GM18861 (cell line): ENCODE measurements around the gene SPANXN1.
"Not testable (repeated sequence)": the region's sequence is repeated elsewhere in the genome, so short reads cannot be mapped to it uniquely, and the experiment has no call there.

Source experiments
- ATAC-seq: cut with Tn5 transposase; IDR thresholded peaks from one replicate; pipeline ENCODE4 v1.9.1; 2021; ENCODE audit not compliant: unreplicated experiment

Gene SPANXN1, protein sequence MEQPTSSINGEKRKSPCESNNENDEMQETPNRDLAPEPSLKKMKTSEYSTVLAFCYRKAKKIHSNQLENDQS

DNA sequence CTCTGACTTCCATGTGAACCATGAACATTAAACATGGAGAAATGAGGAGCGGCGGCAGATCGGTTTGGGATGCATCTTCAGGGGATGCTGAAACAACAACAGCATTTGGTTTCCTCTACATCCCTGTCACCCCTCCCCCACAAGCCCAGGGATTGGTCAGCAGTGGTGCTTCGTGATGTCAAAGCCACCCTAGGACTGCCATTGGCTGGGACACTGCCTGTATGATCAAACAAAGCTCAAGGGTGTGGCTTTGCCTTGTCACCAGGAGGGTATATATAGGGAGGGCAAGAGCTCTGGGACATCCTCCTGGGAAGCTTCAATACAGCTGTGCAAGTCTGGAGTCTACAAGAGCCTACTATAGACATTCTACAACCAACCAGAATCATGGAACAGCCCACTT is at the start of gene SPANXN1:
Gene SPANXN1 (plus strand): TSS at position 301 of the 400 bp plus-strand sequence. CDS start 84 bp downstream, at position 385.
- ATAC-seq = not testable (repeated sequence)

- no peak for ATAC-seq
Measured at GRCh38 chrX:145199078-145199477, 48.2 kb upstream of the SPANXN1 start.

- ATAC-seq = peak; percentile 58
Measured at GRCh38 chrX:145213504-145213903, 33.8 kb upstream of the SPANXN1 start.

DNA sequence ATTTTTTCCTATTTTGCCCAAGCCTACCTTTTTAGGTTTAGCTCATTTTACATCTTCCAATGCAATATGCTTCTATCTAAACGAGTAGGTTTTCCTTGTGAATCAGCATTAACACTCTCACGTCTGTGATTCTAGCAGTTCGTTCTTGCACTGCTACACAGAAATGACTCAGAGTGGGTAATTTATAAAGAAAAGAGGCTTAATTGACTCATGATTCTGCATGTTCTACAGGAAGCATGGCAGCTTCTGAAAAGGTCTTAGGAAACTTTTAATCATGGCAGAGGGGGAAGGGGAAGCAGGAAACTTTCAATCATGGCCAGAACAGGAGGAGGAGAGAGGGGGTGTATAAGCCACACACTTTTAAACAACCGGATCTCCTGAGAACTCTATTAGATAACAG is 44.9 kb downstream of the SPANXN1 start:
- ATAC-seq = no peak
